K562 (cell line): ENCODE results near the gene DNAJC11. TPM values are rescaled to one million over a fixed set of nuclear protein-coding genes. Genes with fewer than 3 reads are reported as not detected.

Source experiments
- ARID3B ChIP-seq: fragments of 250-450 bp; sonication (Bioruptor Pico); IDR thresholded peaks from 2 replicates; pipeline ENCODE4 v1.4.0; 2020; ENCODE audit warnings: borderline replicate concordance
- BCOR ChIP-seq: fragments of 450-650 bp; IDR thresholded peaks from 2 replicates; pipeline ENCODE4 v1.6.1; 2016
- CTBP1 ChIP-seq: fragments of 450-650 bp; IDR thresholded peaks from 2 replicates; pipeline ENCODE4 v1.6.1; 2016; ENCODE audit warnings: borderline replicate concordance
- EGR1 ChIP-seq: fragments of 450-650 bp; conservative IDR thresholded peaks from 2 replicates; pipeline ENCODE4 v1.6.1; 2017; ENCODE audit warnings: mild to moderate bottlenecking
- ETV5 ChIP-seq: sonication (generic); formaldehyde crosslinking; IDR thresholded peaks from 2 replicates; pipeline ENCODE4 v1.4.0; 2020; ENCODE audit warnings: low read depth, mild to moderate bottlenecking, missing genetic modification reagents
- HCFC1 ChIP-seq: IDR thresholded peaks from 2 replicates; pipeline ENCODE4 v1.6.1; 2012; ENCODE audit warnings: low read depth, low read length, improper control_type of control experiment
- MEIS2 ChIP-seq: fragments of 450-650 bp; IDR thresholded peaks from 2 replicates; pipeline ENCODE4 v1.6.1; 2014; ENCODE audit warnings: mild to moderate bottlenecking; ENCODE audit not compliant: partially characterized antibody
- NRF1 ChIP-seq, 2 experiments: fragments of 450-650 bp; IDR thresholded peaks in 1 of 2; conservative IDR thresholded peaks in 1 of 2; 2 replicates each; pipeline ENCODE4 v1.6.1; 2014; ENCODE audit warnings: mild to moderate bottlenecking in 2 of 2
- SAFB ChIP-seq: fragments of 200-400 bp; formaldehyde crosslinking; IDR thresholded peaks from 2 replicates; pipeline ENCODE4 v1.6.1; 2017; ENCODE audit warnings: low read depth, low read length, borderline replicate concordance
- SRF ChIP-seq, 2 experiments: fragments of 250-450, 450-650 bp in 1 of 2; sonication (Bioruptor Pico) in 1 of 2; sonication (generic) in 1 of 2; formaldehyde crosslinking; IDR thresholded peaks; 2 replicates each; pipeline versions ENCODE4 v1.5.0 to v1.5.1; 2020 to 2022; ENCODE audit warnings: mild to moderate bottlenecking in 1 of 2, missing genetic modification reagents in 1 of 2
- ZNF408 ChIP-seq: fragments of 250-450 bp; sonication (Bioruptor Pico); IDR thresholded peaks from 2 replicates; pipeline ENCODE4 v1.4.0; 2020; ENCODE audit warnings: low read depth, mild to moderate bottlenecking, moderate library complexity
- ZNF431 ChIP-seq: sonication (generic); formaldehyde crosslinking; IDR thresholded peaks from 2 replicates; pipeline ENCODE4 v1.8.0; 2022; ENCODE audit warnings: mild to moderate bottlenecking, missing genetic modification reagents
- polyA plus RNA-seq, 8 experiments: library from polyadenylated mRNA; depleted of rRNA in 4 of 8; stranded (reverse) in 5 of 8; unstranded in 3 of 8; fragments of >200 nt; fragmentation: Nextera tagmentation in 2 of 8; fragmentation: Illumina TruSeq in 1 of 8; extraction: Ambion mirVana in 2 of 8; extraction: Trizol in 1 of 8; gene quantifications; 2 replicates each; pipeline versions ENCODE4 v1.2.1 to v1.2.3, GENCODE V29; 2011 to 2014; ENCODE audit warnings: inconsistent platforms in 1 of 8, missing spikeins in 1 of 8
- total RNA-seq, 7 experiments: library from RNA; depleted of rRNA in 6 of 7; stranded (reverse); fragments of >200 nt in 6 of 7; fragmentation: Illumina TruSeq in 2 of 7; extraction: Trizol in 2 of 7; gene quantifications; 2 replicates each; pipeline versions ENCODE4 v1.2.1 to v1.2.3, GENCODE V29; 2011 to 2021; ENCODE audit warnings: low replicate concordance in 1 of 7
- TF ChIP-seq, protein P1 (sequence below), 2 experiments: IDR thresholded peaks; 2 replicates each; pipeline ENCODE4 v1.6.1; 2012; ENCODE audit warnings: improper control_type of control experiment in 2 of 2, low read depth in 2 of 2, low read length in 2 of 2, borderline replicate concordance in 1 of 2
- TF ChIP-seq, protein P2 (sequence below): sonication (generic); formaldehyde crosslinking; IDR thresholded peaks from 2 replicates; pipeline ENCODE4 v1.8.0; 2023; ENCODE audit warnings: mild to moderate bottlenecking, missing genetic modification reagents
- TF ChIP-seq, protein P3 (sequence below), 2 experiments: fragments of 450-650 bp; conservative IDR thresholded peaks; 2 replicates each; pipeline ENCODE4 v1.6.1; 2017; ENCODE audit warnings: mild to moderate bottlenecking in 2 of 2, moderate library complexity in 2 of 2
- TF ChIP-seq, protein P4 (sequence below): sonication (generic); formaldehyde crosslinking; IDR thresholded peaks from 2 replicates; pipeline ENCODE4 v1.8.0; 2022; ENCODE audit warnings: missing genetic modification reagents, mild to moderate bottlenecking, moderate library complexity, borderline replicate concordance

The DNAJC11 gene
- total and polyA plus RNA-seq, 9 of the 15 experiments (the other 6 are each of a cell fraction or from before 2014, with no cell fraction given), result 14.1 to 123 (median 76.6) TPM

- TF ChIP-seq EGR1, result peak; percentile 62
- peak; percentile 79; the same call in 1 of the 2 replicates for TF ChIP-seq SAFB
- TF ChIP-seq, protein P1, sequence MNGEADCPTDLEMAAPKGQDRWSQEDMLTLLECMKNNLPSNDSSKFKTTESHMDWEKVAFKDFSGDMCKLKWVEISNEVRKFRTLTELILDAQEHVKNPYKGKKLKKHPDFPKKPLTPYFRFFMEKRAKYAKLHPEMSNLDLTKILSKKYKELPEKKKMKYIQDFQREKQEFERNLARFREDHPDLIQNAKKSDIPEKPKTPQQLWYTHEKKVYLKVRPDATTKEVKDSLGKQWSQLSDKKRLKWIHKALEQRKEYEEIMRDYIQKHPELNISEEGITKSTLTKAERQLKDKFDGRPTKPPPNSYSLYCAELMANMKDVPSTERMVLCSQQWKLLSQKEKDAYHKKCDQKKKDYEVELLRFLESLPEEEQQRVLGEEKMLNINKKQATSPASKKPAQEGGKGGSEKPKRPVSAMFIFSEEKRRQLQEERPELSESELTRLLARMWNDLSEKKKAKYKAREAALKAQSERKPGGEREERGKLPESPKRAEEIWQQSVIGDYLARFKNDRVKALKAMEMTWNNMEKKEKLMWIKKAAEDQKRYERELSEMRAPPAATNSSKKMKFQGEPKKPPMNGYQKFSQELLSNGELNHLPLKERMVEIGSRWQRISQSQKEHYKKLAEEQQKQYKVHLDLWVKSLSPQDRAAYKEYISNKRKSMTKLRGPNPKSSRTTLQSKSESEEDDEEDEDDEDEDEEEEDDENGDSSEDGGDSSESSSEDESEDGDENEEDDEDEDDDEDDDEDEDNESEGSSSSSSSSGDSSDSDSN (IDR thresholded peaks at IDR 0.05; ENCODE audit: borderline replicate concordance in 1 of 2, low read depth in 2 of 2, low read length in 2 of 2), result peak in 1 of 2 experiments; percentile 81; a peak in 1 of 4 replicates
- TF ChIP-seq BCOR, result peak; percentile 32; the same call in 1 of the 2 replicates
- peak; percentile 52 for TF ChIP-seq MEIS2
- no peak for TF ChIP-seq ARID3B
- TF ChIP-seq NRF1 (conservative IDR thresholded peaks at IDR 0.05 in 1 of 2, IDR thresholded peaks at IDR 0.05 in 1 of 2), result peak; percentile 66 to 68; a peak in 3 of 4 replicates
- TF ChIP-seq ETV5 (CRISPR knock-in tag), result peak; percentile 57; the same call in 1 of the 2 replicates
- TF ChIP-seq HCFC1, result peak; percentile 45
- TF ChIP-seq, protein P2, sequence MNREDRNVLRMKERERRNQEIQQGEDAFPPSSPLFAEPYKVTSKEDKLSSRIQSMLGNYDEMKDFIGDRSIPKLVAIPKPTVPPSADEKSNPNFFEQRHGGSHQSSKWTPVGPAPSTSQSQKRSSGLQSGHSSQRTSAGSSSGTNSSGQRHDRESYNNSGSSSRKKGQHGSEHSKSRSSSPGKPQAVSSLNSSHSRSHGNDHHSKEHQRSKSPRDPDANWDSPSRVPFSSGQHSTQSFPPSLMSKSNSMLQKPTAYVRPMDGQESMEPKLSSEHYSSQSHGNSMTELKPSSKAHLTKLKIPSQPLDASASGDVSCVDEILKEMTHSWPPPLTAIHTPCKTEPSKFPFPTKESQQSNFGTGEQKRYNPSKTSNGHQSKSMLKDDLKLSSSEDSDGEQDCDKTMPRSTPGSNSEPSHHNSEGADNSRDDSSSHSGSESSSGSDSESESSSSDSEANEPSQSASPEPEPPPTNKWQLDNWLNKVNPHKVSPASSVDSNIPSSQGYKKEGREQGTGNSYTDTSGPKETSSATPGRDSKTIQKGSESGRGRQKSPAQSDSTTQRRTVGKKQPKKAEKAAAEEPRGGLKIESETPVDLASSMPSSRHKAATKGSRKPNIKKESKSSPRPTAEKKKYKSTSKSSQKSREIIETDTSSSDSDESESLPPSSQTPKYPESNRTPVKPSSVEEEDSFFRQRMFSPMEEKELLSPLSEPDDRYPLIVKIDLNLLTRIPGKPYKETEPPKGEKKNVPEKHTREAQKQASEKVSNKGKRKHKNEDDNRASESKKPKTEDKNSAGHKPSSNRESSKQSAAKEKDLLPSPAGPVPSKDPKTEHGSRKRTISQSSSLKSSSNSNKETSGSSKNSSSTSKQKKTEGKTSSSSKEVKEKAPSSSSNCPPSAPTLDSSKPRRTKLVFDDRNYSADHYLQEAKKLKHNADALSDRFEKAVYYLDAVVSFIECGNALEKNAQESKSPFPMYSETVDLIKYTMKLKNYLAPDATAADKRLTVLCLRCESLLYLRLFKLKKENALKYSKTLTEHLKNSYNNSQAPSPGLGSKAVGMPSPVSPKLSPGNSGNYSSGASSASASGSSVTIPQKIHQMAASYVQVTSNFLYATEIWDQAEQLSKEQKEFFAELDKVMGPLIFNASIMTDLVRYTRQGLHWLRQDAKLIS (CRISPR knock-in tag), result peak; percentile 73; the same call in 1 of the 2 replicates
- TF ChIP-seq ZNF431, result no peak
- TF ChIP-seq CTBP1, result peak; percentile 95
- TF ChIP-seq, protein P3, sequence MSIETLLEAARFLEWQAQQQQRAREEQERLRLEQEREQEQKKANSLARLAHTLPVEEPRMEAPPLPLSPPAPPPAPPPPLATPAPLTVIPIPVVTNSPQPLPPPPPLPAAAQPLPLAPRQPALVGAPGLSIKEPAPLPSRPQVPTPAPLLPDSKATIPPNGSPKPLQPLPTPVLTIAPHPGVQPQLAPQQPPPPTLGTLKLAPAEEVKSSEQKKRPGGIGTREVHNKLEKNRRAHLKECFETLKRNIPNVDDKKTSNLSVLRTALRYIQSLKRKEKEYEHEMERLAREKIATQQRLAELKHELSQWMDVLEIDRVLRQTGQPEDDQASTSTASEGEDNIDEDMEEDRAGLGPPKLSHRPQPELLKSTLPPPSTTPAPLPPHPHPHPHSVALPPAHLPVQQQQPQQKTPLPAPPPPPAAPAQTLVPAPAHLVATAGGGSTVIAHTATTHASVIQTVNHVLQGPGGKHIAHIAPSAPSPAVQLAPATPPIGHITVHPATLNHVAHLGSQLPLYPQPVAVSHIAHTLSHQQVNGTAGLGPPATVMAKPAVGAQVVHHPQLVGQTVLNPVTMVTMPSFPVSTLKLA (conservative IDR thresholded peaks at IDR 0.05), result peak in 1 of 2 experiments; percentile 76; a peak in 1 of 4 replicates
- TF ChIP-seq, protein P4, sequence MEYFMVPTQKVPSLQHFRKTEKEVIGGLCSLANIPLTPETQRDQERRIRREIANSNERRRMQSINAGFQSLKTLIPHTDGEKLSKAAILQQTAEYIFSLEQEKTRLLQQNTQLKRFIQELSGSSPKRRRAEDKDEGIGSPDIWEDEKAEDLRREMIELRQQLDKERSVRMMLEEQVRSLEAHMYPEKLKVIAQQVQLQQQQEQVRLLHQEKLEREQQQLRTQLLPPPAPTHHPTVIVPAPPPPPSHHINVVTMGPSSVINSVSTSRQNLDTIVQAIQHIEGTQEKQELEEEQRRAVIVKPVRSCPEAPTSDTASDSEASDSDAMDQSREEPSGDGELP, result peak; percentile 52
- TF ChIP-seq SRF (CRISPR knock-in tag; IDR thresholded peaks at IDR 0.05), result peak in 1 of 2 experiments; percentile 69; a peak in 2 of 4 replicates
- TF ChIP-seq ZNF408 (CRISPR knock-in tag), result no peak
These were observed 98.9 kb downstream of the DNAJC11 start, which contains the start of gene KLHL21 (continued) for GRCh38 chr1:6602669-6603237.
